Measurements from ENCODE around the gene VPS11.

VPS11 gene

GRCh38 chr11:119078675-119079420 is 11.2 kb downstream of the VPS11 start:
- in situ Hi-C loops (cut with MboI; ENCODE audit: low sequenced_read_pairs), result no loop called here

GRCh38 chr11:119081682-119082260 is 14.2 kb downstream of the VPS11 start:
- in situ Hi-C loops (cut with MboI; ENCODE audit: low sequenced_read_pairs), result no loop called here

DNA sequence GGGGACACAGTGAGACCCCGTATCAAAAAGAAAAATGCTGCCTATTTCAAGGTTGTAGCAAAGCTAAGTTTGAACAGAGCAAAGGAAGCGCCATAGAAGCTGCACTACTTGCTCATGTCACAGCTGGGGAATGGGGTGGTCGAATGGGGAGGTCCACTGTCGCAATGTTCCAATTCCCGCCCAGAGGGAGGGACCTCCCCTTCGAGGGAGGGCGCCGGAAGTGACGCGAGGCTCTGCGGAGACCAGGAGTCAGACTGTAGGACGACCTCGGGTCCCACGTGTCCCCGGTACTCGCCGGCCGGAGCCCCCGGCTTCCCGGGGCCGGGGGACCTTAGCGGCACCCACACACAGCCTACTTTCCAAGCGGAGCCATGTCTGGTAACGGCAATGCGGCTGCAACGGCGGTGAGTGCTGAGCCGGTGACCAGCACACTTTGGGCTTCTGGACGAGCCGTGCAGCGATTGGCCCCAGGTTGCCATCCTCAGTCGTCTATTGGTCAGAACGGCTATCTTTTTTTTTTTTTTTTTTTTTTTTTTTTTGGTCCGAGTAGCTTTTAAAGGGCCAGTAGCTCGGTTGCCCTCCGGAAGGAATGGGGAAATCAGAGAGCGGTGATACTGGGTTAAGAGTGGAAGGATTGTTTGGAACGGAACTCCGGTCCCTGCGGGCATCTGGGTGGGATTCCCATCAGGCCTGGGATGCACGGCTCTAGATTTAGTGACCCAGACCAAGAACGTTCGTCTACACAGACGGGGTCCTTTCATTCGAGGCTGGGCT is 17.2 kb downstream of the VPS11 start, which contains the start of gene HMBS:
TSS of gene HMBS (plus strand) at position 219 of the 774 bp plus-strand sequence. CDS start at position 372, 153 bp downstream.
- in situ Hi-C loops (cut with MboI; ENCODE audit: low sequenced_read_pairs), result no loop called here

DNA sequence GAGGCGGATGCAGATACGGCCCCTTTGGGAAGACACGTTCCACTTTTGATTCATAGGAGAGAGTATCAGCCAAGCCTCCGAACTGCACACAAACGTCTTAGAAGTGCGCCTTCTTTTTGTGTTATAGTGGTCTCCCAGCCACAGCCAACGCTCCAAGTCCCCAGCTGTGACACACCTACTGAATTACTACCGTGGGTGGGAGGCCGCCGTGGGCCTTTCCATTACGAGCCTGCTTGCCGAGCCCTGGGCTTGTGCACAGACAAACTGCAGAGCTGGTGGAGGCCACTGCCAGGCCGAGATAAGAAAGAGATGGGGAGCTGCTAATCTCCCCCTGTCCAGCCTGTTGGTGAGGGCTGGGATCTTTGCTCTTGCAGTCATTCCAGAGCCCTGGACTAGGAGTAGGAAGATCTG is 17.8 kb downstream of the VPS11 start:
- in situ Hi-C loops (cut with MboI; ENCODE audit: low sequenced_read_pairs), result no loop called here

GRCh38 chr11:119087123-119087522 is 19.5 kb downstream of the VPS11 start:
- in situ Hi-C loops (cut with MboI; ENCODE audit: low sequenced_read_pairs), result no loop called here

DNA sequence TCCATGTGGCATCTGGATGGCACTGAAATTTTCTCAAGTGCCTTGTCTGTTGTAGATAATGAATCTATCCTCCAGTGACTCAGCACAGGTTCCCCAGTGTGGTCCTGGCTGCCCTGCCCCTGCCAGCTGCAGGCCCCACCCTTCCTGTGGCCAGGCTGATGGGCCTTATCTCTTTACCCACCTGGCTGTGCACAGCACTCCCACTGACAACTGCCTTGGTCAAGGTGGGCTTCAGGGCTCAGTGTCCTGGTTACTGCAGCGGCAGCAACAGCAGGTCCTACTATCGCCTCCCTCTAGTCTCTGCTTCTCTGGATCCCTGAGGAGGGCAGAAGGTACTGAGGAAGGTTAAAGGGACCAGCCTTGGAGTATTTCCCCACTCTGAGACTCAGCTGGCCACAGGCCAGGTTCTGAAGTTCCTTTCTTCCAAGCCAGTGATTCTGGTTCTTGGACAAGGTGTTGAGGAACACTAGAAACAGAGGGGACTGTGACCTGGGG is 20.2 kb downstream of the VPS11 start:
- in situ Hi-C loops (cut with MboI; ENCODE audit: low sequenced_read_pairs), result no loop called here

DNA sequence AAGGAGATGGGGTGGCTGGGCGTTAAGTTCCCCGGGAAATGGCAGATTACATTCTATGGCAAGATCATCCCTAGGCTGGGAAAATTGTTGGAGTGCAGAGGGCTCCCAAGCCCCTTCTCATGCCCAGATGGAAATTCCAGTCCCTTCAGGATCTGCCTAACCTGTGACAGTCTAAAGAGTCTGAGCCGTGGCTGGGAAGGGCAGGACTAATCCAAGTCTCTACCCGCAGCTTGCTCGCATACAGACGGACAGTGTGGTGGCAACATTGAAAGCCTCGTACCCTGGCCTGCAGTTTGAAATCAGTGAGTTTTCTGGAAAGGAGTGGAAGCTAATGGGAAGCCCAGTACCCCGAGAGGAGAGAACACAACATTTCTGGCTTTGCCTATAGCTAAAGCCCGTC is 20.8 kb downstream of the VPS11 start:
- in situ Hi-C loops (cut with MboI; ENCODE audit: low sequenced_read_pairs), result no loop called here

GRCh38 chr11:119089319-119089718 is 21.7 kb downstream of the VPS11 start:
- in situ Hi-C loops (cut with MboI; ENCODE audit: low sequenced_read_pairs), result no loop called here

GRCh38 chr11:119091178-119091577 is 23.6 kb downstream of the VPS11 start:
- in situ Hi-C loops (cut with MboI; ENCODE audit: low sequenced_read_pairs), result no loop called here

DNA sequence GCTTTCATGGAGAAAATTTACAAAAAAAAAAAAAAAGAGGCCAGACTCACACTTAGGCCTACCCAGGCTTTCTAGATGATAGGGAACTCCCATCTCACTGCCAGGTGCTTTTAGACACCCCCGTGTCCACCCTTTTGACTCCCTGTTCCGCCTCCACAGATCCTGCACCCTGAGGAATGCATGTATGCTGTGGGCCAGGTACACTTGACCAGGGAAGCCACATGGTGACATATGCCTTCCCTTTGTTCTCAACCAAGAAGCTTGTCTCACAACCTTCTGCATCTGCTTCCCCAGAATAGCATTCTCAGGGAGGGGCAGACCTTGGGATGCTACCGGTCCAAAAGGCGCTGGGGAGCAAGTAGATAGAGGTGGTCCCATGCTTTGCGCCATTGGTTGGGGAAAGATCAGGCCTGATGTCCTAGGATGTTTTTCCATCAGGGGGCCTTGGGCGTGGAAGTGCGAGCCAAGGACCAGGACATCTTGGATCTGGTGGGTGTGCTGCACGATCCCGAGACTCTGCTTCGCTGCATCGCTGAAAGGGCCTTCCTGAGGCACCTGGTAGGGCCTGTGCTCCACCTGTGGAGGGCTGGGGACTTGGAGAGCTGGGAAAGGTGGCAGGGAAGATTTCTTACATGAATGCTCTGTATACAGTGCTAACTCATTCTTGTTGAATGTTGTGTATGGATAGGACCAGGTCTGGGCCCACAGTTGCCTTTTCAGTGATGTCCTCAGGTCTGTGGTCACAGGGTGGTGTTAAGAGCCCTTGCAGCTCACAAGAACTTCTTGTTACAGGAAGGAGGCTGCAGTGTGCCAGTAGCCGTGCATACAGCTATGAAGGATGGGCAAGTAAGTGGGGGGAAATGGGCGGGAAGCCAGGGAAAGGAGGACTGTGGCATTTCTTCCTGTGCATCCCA is 24.6 kb downstream of the VPS11 start:
- in situ Hi-C loops (cut with MboI; ENCODE audit: low sequenced_read_pairs), result no loop called here

GRCh38 chr11:119092880-119093842 is 25.5 kb downstream of the VPS11 start:
- in situ Hi-C loops (cut with MboI; ENCODE audit: low sequenced_read_pairs), result no loop called here

GRCh38 chr11:119093942-119094815 is 26.6 kb downstream of the VPS11 start:
- in situ Hi-C loops (cut with MboI; ENCODE audit: low sequenced_read_pairs), result no loop called here

- in situ Hi-C loops (cut with MboI; ENCODE audit: low sequenced_read_pairs), result no loop called here
Observed at GRCh38 chr11:119094816-119095065, 27.1 kb downstream of the VPS11 start.

- in situ Hi-C loops (cut with MboI; ENCODE audit: low sequenced_read_pairs), result no loop called here
Observed at GRCh38 chr11:119095066-119095880, 27.7 kb downstream of the VPS11 start.

GRCh38 chr11:119099711-119100110 is 32.1 kb downstream of the VPS11 start:
- in situ Hi-C loops (cut with MboI; ENCODE audit: low sequenced_read_pairs), result no loop called here

- in situ Hi-C loops (cut with MboI; ENCODE audit: low sequenced_read_pairs), result no loop called here
Observed at GRCh38 chr11:119100246-119100970, 32.8 kb downstream of the VPS11 start.
